AG08395 (cell line): ENCODE data around the gene PXMP2.
A peak's percentile ranks its signal among the peaks of the same experiment; 100 is the strongest.
"Not testable (repeated sequence)": the region's sequence is repeated elsewhere in the genome, so short reads cannot be mapped to it uniquely, and the experiment has no call there.

Experiments
- DNase-seq: peaks from one replicate; pipeline ENCODE4 v3.0.0; 2012; ENCODE audit warnings: mixed read lengths, low spot score

PXMP2 gene

GRCh38 chr12:132723764-132724140 lies 36.4 kb downstream of the PXMP2 start:
- DNase-seq, result peak; percentile 56

GRCh38 chr12:132724506-132725241 lies 37.3 kb downstream of the PXMP2 start:
- DNase-seq, result peak; percentile 65

- DNase-seq, result no peak
Measured at GRCh38 chr12:132726386-132726785, 39.0 kb downstream of the PXMP2 start.

- no peak for DNase-seq
Measured at GRCh38 chr12:132727091-132727794, 39.9 kb downstream of the PXMP2 start.

GRCh38 chr12:132728502-132728901 lies 41.1 kb downstream of the PXMP2 start:
- DNase-seq, result no peak

- no peak for DNase-seq
Measured at GRCh38 chr12:132729541-132730320, 42.3 kb downstream of the PXMP2 start.

- DNase-seq, result no peak
Measured at GRCh38 chr12:132730353-132730752, 43.0 kb downstream of the PXMP2 start.

GRCh38 chr12:132731574-132731973 lies 44.2 kb downstream of the PXMP2 start:
- DNase-seq, result no peak

- no peak for DNase-seq
Measured at GRCh38 chr12:132734206-132734605, 46.8 kb downstream of the PXMP2 start.

- DNase-seq, result no peak
Measured at GRCh38 chr12:132735496-132735895, 48.1 kb downstream of the PXMP2 start.

GRCh38 chr12:132736378-132736777 lies 49.0 kb downstream of the PXMP2 start:
- no peak for DNase-seq

GRCh38 chr12:132736913-132737312 lies 49.5 kb downstream of the PXMP2 start:
- no peak for DNase-seq

- no peak for DNase-seq
Measured at GRCh38 chr12:132739600-132740312, 52.4 kb downstream of the PXMP2 start.

GRCh38 chr12:132740313-132740646 lies 52.9 kb downstream of the PXMP2 start:
- DNase-seq, result no peak

GRCh38 chr12:132740652-132741051 lies 53.3 kb downstream of the PXMP2 start:
- no peak for DNase-seq

GRCh38 chr12:132741620-132742019 lies 54.2 kb downstream of the PXMP2 start:
- no peak for DNase-seq

- DNase-seq, result no peak
Measured at GRCh38 chr12:132743831-132744230, 56.4 kb downstream of the PXMP2 start.

- DNase-seq, result no peak
Measured at GRCh38 chr12:132746613-132747012, 59.2 kb downstream of the PXMP2 start.

- no peak for DNase-seq
Measured at GRCh38 chr12:132747395-132747794, 60.0 kb downstream of the PXMP2 start.

GRCh38 chr12:132747896-132748295 lies 60.5 kb downstream of the PXMP2 start:
- no peak for DNase-seq

- no peak for DNase-seq
Measured at GRCh38 chr12:132748319-132748718, 60.9 kb downstream of the PXMP2 start.

GRCh38 chr12:132753670-132754069 lies 66.3 kb downstream of the PXMP2 start:
- DNase-seq, result not testable (repeated sequence)
